Adrenal gland (tissue), 12 donors: Measurements from ENCODE around the gene USP49. TPM values are rescaled to one million over a fixed set of nuclear protein-coding genes. Genes with fewer than 3 reads are reported as not detected.
A peak's percentile ranks its signal among the peaks of the same experiment; 100 is the strongest.

Experiments
- DNase-seq, 7 donors: peaks; one replicate each; pipeline ENCODE4 v3.0.0-alpha.2; 2019 to 2020
- H3K27ac ChIP-seq, 5 donors: fragments of 200-600 bp; sonication (generic) in 4 of 5; 1 replicate in 3 of 5; 2 replicates in 2 of 5; pipeline versions ENCODE4 v1.5.1 to v1.8.0; 2016 to 2020; ENCODE audit warnings: mild to moderate bottlenecking in 1 of 5
- H3K27me3 ChIP-seq: fragments of 200-600 bp; 2 replicates; pipeline ENCODE4 v1.8.0; 2021
- H3K36me3 ChIP-seq, 2 donors: fragments of 200-600 bp; replicated peaks in 1 of 2; 1 replicate in 1 of 2; 2 replicates in 1 of 2; pipeline versions ENCODE4 v1.5.1 to v1.8.0; 2018 to 2022
- H3K4me1 ChIP-seq, 2 donors: fragments of 200-600 bp; replicated peaks in 1 of 2; 1 replicate in 1 of 2; 2 replicates in 1 of 2; pipeline versions ENCODE4 v1.5.1 to v1.8.0; 2018 to 2021
- H3K4me3 ChIP-seq, 4 donors: fragments of 200-600 bp; sonication (generic) in 3 of 4; one replicate each; pipeline ENCODE4 v1.5.1; 2016 to 2018
- H3K9me3 ChIP-seq, 3 donors: fragments of 200-600 bp; sonication (generic) in 1 of 3; replicated peaks in 1 of 3; 1 replicate in 2 of 3; 2 replicates in 1 of 3; pipeline versions ENCODE4 v1.5.1 to v1.8.0; 2016 to 2021
- CTCF ChIP-seq, 6 experiments: fragments of 450-650 bp in 4 of 6; fragments of 200-600 bp in 2 of 6; sonication (generic) in 1 of 6; IDR thresholded peaks; 1 replicate in 5 of 6; 2 replicates in 1 of 6; pipeline versions ENCODE4 v1.5.1 to v1.8.0; 2016 to 2021; ENCODE audit warnings: antibody characterized with exemption in 6 of 6, mild to moderate bottlenecking in 2 of 6, moderate library complexity in 1 of 6
- POLR2A ChIP-seq, 2 donors: fragments of 450-650 bp; IDR thresholded peaks; one replicate each; pipeline ENCODE4 v1.6.1; 2017; ENCODE audit warnings: antibody characterized with exemption in 2 of 2, mild to moderate bottlenecking in 2 of 2, moderate library complexity in 1 of 2
- whole genome bisulfite sequencing, 4 donors: extraction: QIAGEN DNeasy Blood & Tissue Kit in 2 of 4; methylation state at CpG; one replicate each; pipeline versions ENCODE4 v1.1.5 to v1.1.7; 2013 to 2017; 5-methylcytosine and 5-hydroxymethylcytosine counted together
- intact Hi-C, 2 donors: fragments of 100-400 bp; cut with DNase I; formaldehyde crosslinking; loops; one replicate each; pipeline versions ENCODE4 v1.14.1 to v1.15.0; 2022 to 2023
- polyA plus RNA-seq, 3 donors: library from polyadenylated mRNA; stranded (reverse); fragments of 200-250 nt in 2 of 3; fragments of 350-450 nt in 1 of 3; fragmentation: Illumina TruSeq in 1 of 3; extraction: RNeasy Lipid Tissue Mini Kit (QIAGEN cat#74804) in 1 of 3; gene quantifications; one replicate each; pipeline ENCODE4 v1.2.3, GENCODE V29; 2013 to 2014
- total RNA-seq, 9 donors: library from RNA; depleted of rRNA in 4 of 9; stranded (reverse); fragments of >200 nt in 4 of 9; fragments of 120-200 nt in 1 of 9; fragmentation: NEBNext Ultra II Directional in 1 of 9; extraction: Animal tissue kit (Norgen Biotek cat#: 25700) in 1 of 9; gene quantifications; one replicate each; pipeline versions ENCODE4 v1.1.0 to v1.2.4, GENCODE V29; 2013 to 2023
- donor health status: healthy with polysubstance abuse.
- donor health status: Bipolar disorder and iron deficiency.
- donor health status: DM: yes; HTN: yes; CAD: no.
- donor health status: DM: no; HTN: no; CAD: no.
- donor health status: DM: no; HTN: no; CAD: no.
- donor health status: DM: yes; HTN: yes; CAD: no.

The USP49 gene
- total and polyA plus RNA-seq, 12 donors, result 1.5 to 6.2 (median 3.4) TPM

GRCh38 chr6:41779336-41779735 lies 115.8 kb downstream of the USP49 start:
- Histone ChIP-seq H3K27me3 (no peaks in the 10 kb centered on the region), H3K27ac (peak overlapping the region in 1 of 5 donors; percentile 74), H3K9me3 (no peaks in the 10 kb centered on the region), H3K4me1 (peaks cover 19 to 21% of the 10 kb centered on the region in 2 donors), H3K36me3 (peaks cover 0 to 16% of the 10 kb centered on the region in 2 donors), H3K4me3 (peak overlapping the region in 2 of 4 donors; percentile 26 to 75)
- TF ChIP-seq CTCF (IDR thresholded peaks at IDR 0.05) (no peak), POLR2A (IDR thresholded peaks at IDR 0.05) (no peak)
- 4 to 5% (median 4%) methylated on average over 6 to 16 of the region's 16 CpGs for WGBS, 4 donors
- no peak for DNase-seq
- intact Hi-C loops, result loop anchor here (5.0 to 10.0 kb wide), 3 partner anchors 75 to 175 kb away; no protein-coding TSS in a partner anchor

DNA sequence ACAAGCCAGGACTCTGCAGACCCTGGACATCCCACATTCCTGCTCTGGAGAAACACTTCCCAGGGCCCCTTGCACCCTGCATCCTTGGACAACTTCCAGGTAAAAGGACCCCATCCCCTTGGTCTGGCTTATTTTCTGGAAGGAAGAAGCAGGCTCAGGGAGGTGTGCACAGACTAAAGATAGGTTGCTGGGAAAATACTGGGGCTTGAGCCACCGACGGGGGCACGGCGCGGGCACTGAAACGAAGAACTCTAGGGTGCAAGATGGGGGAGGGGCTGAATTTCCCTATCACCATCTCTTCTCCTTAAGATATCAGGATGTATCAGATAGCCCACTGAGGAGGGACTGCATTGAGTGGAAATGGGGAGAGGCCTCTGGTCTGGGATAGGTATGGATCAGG lies 116.3 kb downstream of the USP49 start:
- TF ChIP-seq POLR2A (IDR thresholded peaks at IDR 0.05) (no peak), CTCF (IDR thresholded peaks at IDR 0.05) (no peak)
- Histone ChIP-seq H3K4me1 (peaks cover 19 to 21% of the 10 kb centered on the region in 2 donors), H3K36me3 (peaks cover 0 to 21% of the 10 kb centered on the region in 2 donors), H3K4me3 (peak overlapping the region in 2 of 4 donors; percentile 26 to 75), H3K27ac (no peak overlapping the region), H3K9me3 (no peaks in the 10 kb centered on the region), H3K27me3 (no peaks in the 10 kb centered on the region)
- WGBS, 4 donors, result 27 to 46% (median 38%) methylated on average over 6 of the region's 6 CpGs
- intact Hi-C loops, result loop anchor here (5.0 to 10.0 kb wide), 3 partner anchors 74 to 174 kb away; no protein-coding TSS in a partner anchor
- DNase-seq, result no peak

DNA sequence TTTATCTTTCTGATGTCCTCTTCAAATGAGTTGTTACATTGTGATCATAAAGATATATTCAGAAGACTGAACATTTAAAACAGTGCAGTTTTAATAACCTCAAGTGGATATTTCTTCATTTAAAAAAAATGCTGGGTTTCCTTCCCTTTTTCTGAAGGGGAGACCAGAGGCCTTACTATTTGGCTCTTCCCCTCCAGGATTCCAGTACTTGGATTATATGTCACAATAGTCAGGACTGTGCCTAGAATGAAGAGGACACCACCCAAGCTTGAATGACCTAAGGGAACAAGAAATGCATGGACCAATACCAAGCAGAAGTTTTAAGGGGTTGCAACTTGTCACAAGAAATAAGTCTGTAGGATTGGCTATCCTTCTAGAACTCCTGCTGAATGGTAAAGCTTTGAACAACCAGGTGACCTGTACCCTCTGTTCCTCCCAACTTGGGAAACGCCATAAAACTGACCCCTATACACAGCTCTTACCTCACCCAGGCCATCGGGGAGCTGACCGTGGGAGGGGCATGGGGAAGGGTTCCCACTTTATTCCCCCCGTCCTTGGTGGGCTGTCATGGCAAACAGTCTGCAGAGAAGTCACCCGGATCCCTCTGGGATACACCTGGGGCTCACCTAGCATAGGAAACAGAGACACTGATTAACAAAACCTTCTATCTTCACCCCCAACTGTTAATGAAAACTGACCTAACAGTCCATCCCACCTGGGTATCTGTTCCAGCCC lies 117.5 kb downstream of the USP49 start:
- no peak for DNase-seq
- no peak overlapping the region for H3K4me3 ChIP-seq
- intact Hi-C loops, result loop anchor here (5.0 to 10.0 kb wide), 3 partner anchors 73 to 173 kb away; no protein-coding TSS in a partner anchor

More for the DNA sequence above, 117.5 kb downstream of the USP49 start:
- H3K27me3 ChIP-seq, result no peaks in the 10 kb centered on the region
- peaks cover 0 to 29% of the 10 kb centered on the region in 2 donors for H3K36me3 ChIP-seq
- peak overlapping the region in 2 of 5 donors; percentile 47 to 53 for H3K27ac ChIP-seq
- 77 to 85% (median 84%) methylated on average over 5 of the region's 5 CpGs for WGBS, 4 donors
- TF ChIP-seq CTCF (IDR thresholded peaks at IDR 0.05), result no peak
- no peak for TF ChIP-seq POLR2A (IDR thresholded peaks at IDR 0.05)
- no peaks in the 10 kb centered on the region for H3K9me3 ChIP-seq
- peaks cover 19 to 21% of the 10 kb centered on the region in 2 donors for H3K4me1 ChIP-seq
